ENCODE data around the gene KRT86. TPM values are rescaled to one million over a fixed set of nuclear protein-coding genes. Genes with fewer than 3 reads are reported as not detected.
"Not testable (repeated sequence)": the region's sequence is repeated elsewhere in the genome, so short reads cannot be mapped to it uniquely, and the experiment has no call there.

The KRT86 gene
- total RNA-seq, 6 experiments from 2014 or later, result not detected

- intact Hi-C loops (cut with DNase I), result no loop called here
- Histone ChIP-seq H3K36me3 (no peaks in the 10 kb centered on the region), H3K9me3 (no peaks in the 10 kb centered on the region), H3K27me3 (no peaks in the 10 kb centered on the region), H3K4me3 (no peak overlapping the region), H3K27ac (no peak overlapping the region), H3K4me1 (no peaks in the 10 kb centered on the region)
- 43% methylated on average over 1 of the region's 24 CpGs for WGBS (ENCODE audit: insufficient coverage, low coverage, low lambda C conversion rate, missing lambda C conversion rate)
- DNase-seq, result no peak
- TF ChIP-seq, protein P1, sequence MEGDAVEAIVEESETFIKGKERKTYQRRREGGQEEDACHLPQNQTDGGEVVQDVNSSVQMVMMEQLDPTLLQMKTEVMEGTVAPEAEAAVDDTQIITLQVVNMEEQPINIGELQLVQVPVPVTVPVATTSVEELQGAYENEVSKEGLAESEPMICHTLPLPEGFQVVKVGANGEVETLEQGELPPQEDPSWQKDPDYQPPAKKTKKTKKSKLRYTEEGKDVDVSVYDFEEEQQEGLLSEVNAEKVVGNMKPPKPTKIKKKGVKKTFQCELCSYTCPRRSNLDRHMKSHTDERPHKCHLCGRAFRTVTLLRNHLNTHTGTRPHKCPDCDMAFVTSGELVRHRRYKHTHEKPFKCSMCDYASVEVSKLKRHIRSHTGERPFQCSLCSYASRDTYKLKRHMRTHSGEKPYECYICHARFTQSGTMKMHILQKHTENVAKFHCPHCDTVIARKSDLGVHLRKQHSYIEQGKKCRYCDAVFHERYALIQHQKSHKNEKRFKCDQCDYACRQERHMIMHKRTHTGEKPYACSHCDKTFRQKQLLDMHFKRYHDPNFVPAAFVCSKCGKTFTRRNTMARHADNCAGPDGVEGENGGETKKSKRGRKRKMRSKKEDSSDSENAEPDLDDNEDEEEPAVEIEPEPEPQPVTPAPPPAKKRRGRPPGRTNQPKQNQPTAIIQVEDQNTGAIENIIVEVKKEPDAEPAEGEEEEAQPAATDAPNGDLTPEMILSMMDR (IDR thresholded peaks at IDR 0.05), result no peak
- no peak for TF ChIP-seq POLR2A (IDR thresholded peaks at IDR 0.05)
- ATAC-seq, result no peak
These were observed 11.5 kb downstream of the KRT86 start for GRCh38 chr12:52285851-52286530.

- DNase-seq, result not testable (repeated sequence)
These were observed 12.7 kb downstream of the KRT86 start for GRCh38 chr12:52286857-52287785.

GRCh38 chr12:52287816-52288805, 13.7 kb downstream of the KRT86 start:
- H3K27ac ChIP-seq; H3K27me3 ChIP-seq; intact Hi-C loops (cut with DNase I); H3K4me3 ChIP-seq; H3K36me3 ChIP-seq; H3K4me1 ChIP-seq; H3K9me3 ChIP-seq: not testable (repeated sequence)
- WGBS (ENCODE audit: insufficient coverage, low coverage, low lambda C conversion rate, missing lambda C conversion rate), result 91% methylated on average over 5 of the region's 17 CpGs
- ATAC-seq, result peak; percentile 7 to 49 (median 18)
- peak in 1 of 3 donors; percentile 23 for DNase-seq

More at GRCh38 chr12:52286857-52287785, 12.7 kb downstream of the KRT86 start:
- 80% methylated on average over 1 of the region's 21 CpGs for WGBS (ENCODE audit: insufficient coverage, low coverage, low lambda C conversion rate, missing lambda C conversion rate)
- H3K4me3 ChIP-seq; H3K27ac ChIP-seq; H3K9me3 ChIP-seq; intact Hi-C loops (cut with DNase I); H3K27me3 ChIP-seq; H3K4me1 ChIP-seq; H3K36me3 ChIP-seq: not testable (repeated sequence)
- peak in 1 of 4 donors; percentile 25 for ATAC-seq

DNA sequence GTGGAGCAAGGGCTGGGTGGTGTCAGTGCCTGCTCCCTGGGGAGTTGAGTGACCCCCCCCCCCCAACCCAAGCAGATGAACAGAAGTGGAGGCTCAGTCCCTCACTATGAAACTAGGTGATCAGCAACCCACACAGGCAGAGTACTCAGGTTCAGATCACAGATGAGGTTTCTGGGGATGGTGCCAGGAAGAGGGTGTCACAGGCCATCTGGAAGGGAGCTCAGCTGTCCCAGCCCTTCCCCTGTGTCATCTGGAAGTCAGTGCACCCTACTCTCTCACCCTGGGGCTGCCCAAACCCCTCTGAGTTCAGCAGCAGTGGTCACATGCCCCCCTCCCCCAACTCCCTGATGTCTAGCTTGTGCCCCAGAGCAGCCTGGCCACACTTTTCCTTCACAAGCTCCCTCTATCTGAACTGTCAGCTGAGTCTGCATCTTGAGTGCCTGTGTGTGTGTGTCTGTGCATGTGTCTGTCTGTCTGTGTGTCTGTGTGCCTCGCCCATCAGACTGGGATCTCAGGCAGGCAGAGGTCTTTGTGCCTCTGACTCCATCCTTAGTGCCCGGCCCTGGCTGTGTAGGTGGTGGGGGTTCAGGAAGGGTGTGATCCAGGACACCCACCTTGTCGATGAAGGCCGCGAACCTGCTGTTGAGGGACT, 16.2 kb downstream of the KRT86 start:
- WGBS (ENCODE audit: insufficient coverage, low coverage, low lambda C conversion rate, missing lambda C conversion rate), result no CpG with 5 or more reads among the region's 5 CpGs
- H3K9me3 ChIP-seq; H3K36me3 ChIP-seq; DNase-seq; H3K27me3 ChIP-seq; H3K4me1 ChIP-seq; H3K27ac ChIP-seq; intact Hi-C loops (cut with DNase I); H3K4me3 ChIP-seq: not testable (repeated sequence)
- peak in 1 of 4 donors; percentile 32 for ATAC-seq

DNA sequence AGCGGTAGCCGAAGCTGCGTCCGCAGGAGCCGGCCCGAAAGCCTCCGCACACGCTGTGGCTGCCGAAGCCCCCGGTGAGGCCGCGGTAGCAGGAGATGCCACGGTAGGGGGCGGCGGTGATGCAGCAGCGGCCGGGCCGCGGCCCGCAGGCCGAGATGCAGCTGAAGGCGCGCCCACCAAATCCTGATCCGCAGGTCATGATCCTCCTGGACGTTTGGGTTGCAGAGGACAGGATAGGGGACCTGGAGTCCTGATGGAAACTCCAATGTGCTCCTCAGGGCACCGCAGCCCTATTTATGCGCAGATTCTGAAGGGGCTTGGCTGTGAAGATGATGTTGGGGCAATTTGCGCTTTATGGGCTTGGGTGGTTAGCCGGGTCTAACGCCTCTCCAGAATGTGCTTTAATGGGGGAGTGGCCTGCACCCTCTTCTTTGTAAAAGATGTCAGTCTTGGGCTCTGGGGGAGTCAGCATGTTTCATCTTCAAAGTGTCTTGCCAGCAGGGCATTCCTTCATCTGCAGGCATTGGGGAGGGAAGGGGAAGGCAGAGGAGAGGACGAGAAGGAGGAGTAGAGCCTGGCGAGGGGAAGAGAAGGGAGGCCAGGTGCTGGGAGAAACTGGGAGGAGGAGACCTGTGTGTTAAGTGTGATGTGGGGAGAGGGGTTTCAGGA, 17.0 kb downstream of the KRT86 start, which contains the start of gene KRT81:
TSS of gene KRT81 (minus strand) at position 268 of the 669 bp plus-strand sequence. CDS start at position 199, 69 bp downstream.
- peak in 2 of 3 donors; percentile 10 to 18 for DNase-seq
- H3K36me3 ChIP-seq, result no peaks in the 10 kb centered on the region
- H3K27me3 ChIP-seq, result no peaks in the 10 kb centered on the region
- intact Hi-C loops (cut with DNase I), result no loop called here
- H3K4me1 ChIP-seq, result no peaks in the 10 kb centered on the region
- H3K9me3 ChIP-seq, result no peaks in the 10 kb centered on the region
- TF ChIP-seq POLR2A (IDR thresholded peaks at IDR 0.05), result no peak
- TF ChIP-seq, protein P1 (IDR thresholded peaks at IDR 0.05), result no peak
- no peak for ATAC-seq
- H3K4me3 ChIP-seq, result no peak within 1 kb of the TSS
- no peak within 1 kb of the TSS for H3K27ac ChIP-seq
- WGBS (ENCODE audit: insufficient coverage, low coverage, low lambda C conversion rate, missing lambda C conversion rate), result 42% methylated on average over 7 of the region's 32 CpGs
